ENCODE data around the gene TMPRSS7.

The TMPRSS7 gene

GRCh38 chr3:112128843-112129727 is 94.5 kb downstream of the TMPRSS7 start:
- H3K27me3 ChIP-seq (ENCODE audit: insufficient read depth, poor library complexity, severe bottlenecking): no peaks in the 10 kb centered on the region
- ATAC-seq (ENCODE audit: low read depth) (peak; percentile 81), DNase-seq (ENCODE audit: low spot score) (no peak)
- H3K36me3 ChIP-seq (ENCODE audit: low read depth): no peaks in the 10 kb centered on the region
- peaks cover 15% of the 10 kb centered on the region for H3K4me1 ChIP-seq (ENCODE audit: insufficient read depth, poor library complexity, severe bottlenecking)
- H3K4me3 ChIP-seq (ENCODE audit: severe bottlenecking): no peak overlapping the region
- no peaks in the 10 kb centered on the region for H3K9me3 ChIP-seq (ENCODE audit: severe bottlenecking)
- H3K27ac ChIP-seq (ENCODE audit: poor library complexity, severe bottlenecking): peak overlapping the region; percentile 29
- TF ChIP-seq CTCF (IDR thresholded peaks at IDR 0.05; ENCODE audit: poor library complexity, severe bottlenecking): no peak

- H3K4me3 ChIP-seq (ENCODE audit: severe bottlenecking): no peak overlapping the region
- H3K4me1 ChIP-seq (ENCODE audit: insufficient read depth, poor library complexity, severe bottlenecking): peaks cover 15% of the 10 kb centered on the region
- no peaks in the 10 kb centered on the region for H3K36me3 ChIP-seq (ENCODE audit: low read depth)
- no peaks in the 10 kb centered on the region for H3K9me3 ChIP-seq (ENCODE audit: severe bottlenecking)
- DNase-seq (ENCODE audit: low spot score) (no peak), ATAC-seq (ENCODE audit: low read depth) (no peak)
- TF ChIP-seq CTCF (IDR thresholded peaks at IDR 0.05; ENCODE audit: poor library complexity, severe bottlenecking): no peak
- H3K27ac ChIP-seq (ENCODE audit: poor library complexity, severe bottlenecking): peak overlapping the region; percentile 29
- H3K27me3 ChIP-seq (ENCODE audit: insufficient read depth, poor library complexity, severe bottlenecking): no peaks in the 10 kb centered on the region
Measured at GRCh38 chr3:112129925-112130637, 95.5 kb downstream of the TMPRSS7 start.

- no peak overlapping the region for H3K4me3 ChIP-seq (ENCODE audit: severe bottlenecking)
- no peaks in the 10 kb centered on the region for H3K27me3 ChIP-seq (ENCODE audit: insufficient read depth, poor library complexity, severe bottlenecking)
- ATAC-seq (ENCODE audit: low read depth): no peak
- no peak for TF ChIP-seq CTCF (IDR thresholded peaks at IDR 0.05; ENCODE audit: poor library complexity, severe bottlenecking)
- H3K9me3 ChIP-seq (ENCODE audit: severe bottlenecking): no peaks in the 10 kb centered on the region
- no peak overlapping the region for H3K27ac ChIP-seq (ENCODE audit: poor library complexity, severe bottlenecking)
- no peak for DNase-seq (ENCODE audit: low spot score)
- no peaks in the 10 kb centered on the region for H3K36me3 ChIP-seq (ENCODE audit: low read depth)
- peaks cover 15% of the 10 kb centered on the region for H3K4me1 ChIP-seq (ENCODE audit: insufficient read depth, poor library complexity, severe bottlenecking)
Measured at GRCh38 chr3:112130638-112130993, 96.1 kb downstream of the TMPRSS7 start.
